B cell (primary cell): ENCODE results near the gene PAX2. TPM values are rescaled to one million over a fixed set of nuclear protein-coding genes. Genes with fewer than 3 reads are reported as not detected.

Source experiments
- ATAC-seq: fragments of 200-7000 bp; cut with Tn5 transposase; one replicate; pipeline ENCODE4 v1.10.0; 2021; ENCODE audit warnings: low read depth, mild to moderate bottlenecking, moderate number of reproducible peaks, moderate library complexity
- CTCF ChIA-PET: fragments of 350-600 bp; sonication (Branson Sonifier 250); formaldehyde crosslinking; loops from one replicate; lab custom pipeline; 2021; ENCODE audit warnings: antibody characterized with exemption, inconsistent platforms; lab: Charles Lee
- POLR2A ChIA-PET: fragments of 350-600 bp; sonication (Branson Sonifier 250); formaldehyde crosslinking; loops from one replicate; lab custom pipeline; 2021; ENCODE audit warnings: antibody characterized with exemption; lab: Charles Lee
- DNase-seq: peaks from one replicate; pipeline ENCODE4 v3.0.0; 2013
- H2AFZ ChIP-seq: 2 replicates; pipeline ENCODE4 v1.6.1; 2012; ENCODE audit warnings: mild to moderate bottlenecking, low read depth, low read length; ENCODE audit not compliant: insufficient read depth, poor library complexity, severe bottlenecking
- H3K27ac ChIP-seq, 2 donors: 1 replicate in 1 of 2; 2 replicates in 1 of 2; pipeline ENCODE4 v1.5.1; 2012 to 2013; ENCODE audit warnings: low read length in 2 of 2, mild to moderate bottlenecking in 2 of 2, moderate library complexity in 1 of 2
- H3K27me3 ChIP-seq, 4 experiments: fragments of 200-600 bp in 1 of 4; sonication (generic) in 1 of 4; replicated peaks in 1 of 4; 1 replicate in 2 of 4; 2 replicates in 2 of 4; pipeline versions ENCODE4 v1.6.1 to v1.7.0; 2013 to 2016; ENCODE audit warnings: low read length in 3 of 4, mild to moderate bottlenecking in 2 of 4, mixed read lengths in 1 of 4, moderate library complexity in 1 of 4; ENCODE audit not compliant: insufficient read depth in 4 of 4, control insufficient read depth in 3 of 4; ENCODE audit errors: control extremely low read depth in 1 of 4
- H3K36me3 ChIP-seq, 2 experiments: replicated peaks in 1 of 2; 1 replicate in 1 of 2; 2 replicates in 1 of 2; pipeline versions ENCODE4 v1.6.1 to v1.7.1; 2013; ENCODE audit warnings: low read length in 1 of 2; ENCODE audit not compliant: insufficient read depth in 2 of 2, control insufficient read depth in 1 of 2; ENCODE audit errors: control extremely low read depth in 1 of 2, extremely low read depth in 1 of 2
- H3K4me1 ChIP-seq, 2 donors: fragments of 200-600 bp in 1 of 2; sonication (generic) in 1 of 2; 1 replicate in 1 of 2; 2 replicates in 1 of 2; pipeline versions ENCODE4 v1.5.1 to v1.6.1; 2013 to 2017; ENCODE audit warnings: low read length in 2 of 2; ENCODE audit not compliant: control insufficient read depth in 2 of 2, insufficient read depth in 2 of 2
- H3K4me2 ChIP-seq: replicated peaks from 2 replicates; pipeline ENCODE3; 2012; ENCODE audit warnings: mild to moderate bottlenecking, low read depth, low read length; ENCODE audit not compliant: poor library complexity, severe bottlenecking
- H3K4me3 ChIP-seq, 5 experiments: fragments of 200-600 bp in 1 of 5; sonication (generic) in 1 of 5; 1 replicate in 3 of 5; 2 replicates in 2 of 5; pipeline versions ENCODE4 v1.5.1 to v1.7.0; 2011 to 2016; ENCODE audit warnings: low read length in 4 of 5, mild to moderate bottlenecking in 4 of 5, low read depth in 2 of 5, control low read depth in 1 of 5, moderate library complexity in 1 of 5; ENCODE audit not compliant: insufficient read depth in 1 of 5; ENCODE audit errors: control extremely low read depth in 1 of 5, extremely low read depth in 1 of 5
- H3K79me2 ChIP-seq: fragments of 200-600 bp; sonication (generic); one replicate; pipeline ENCODE4 v1.6.0; 2016; ENCODE audit warnings: low read length; ENCODE audit not compliant: control insufficient read depth, insufficient read depth
- H3K9ac ChIP-seq: fragments of 200-600 bp; sonication (generic); 2 replicates; pipeline ENCODE4 v1.6.1; 2017; ENCODE audit warnings: mild to moderate bottlenecking, low read length, moderate library complexity
- H3K9me3 ChIP-seq, 3 donors: one replicate each; pipeline versions ENCODE4 v1.6.1 to v1.7.1; 2013; ENCODE audit warnings: low read length in 2 of 3; ENCODE audit not compliant: control insufficient read depth in 2 of 3, insufficient read depth in 1 of 3; ENCODE audit errors: control extremely low read depth in 1 of 3
- H4K20me1 ChIP-seq: 2 replicates; pipeline ENCODE4 v1.6.0; 2012; ENCODE audit warnings: mild to moderate bottlenecking, low read length; ENCODE audit not compliant: insufficient read depth, control insufficient read depth, poor library complexity, severe bottlenecking
- H3K27ac Mint-ChIP-seq: one replicate; pipeline ENCODE4 v1.8.0; 2021; ENCODE audit warnings: mixed read lengths
- H3K27me3 Mint-ChIP-seq: one replicate; pipeline ENCODE4 v1.8.0; 2021; ENCODE audit warnings: mixed read lengths
- H3K4me1 Mint-ChIP-seq: one replicate; pipeline ENCODE4 v1.8.0; 2021; ENCODE audit warnings: mixed read lengths
- H3K4me3 Mint-ChIP-seq: one replicate; pipeline ENCODE4 v1.8.0; 2021; ENCODE audit warnings: mixed read lengths
- H3K9me3 Mint-ChIP-seq: one replicate; pipeline ENCODE4 v1.8.0; 2022; ENCODE audit warnings: mixed read lengths; ENCODE audit not compliant: insufficient read depth
- CTCF ChIP-seq: fragments of 200-600 bp; IDR thresholded peaks from one replicate; pipeline ENCODE4 v1.8.0; 2022; ENCODE audit warnings: antibody characterized with exemption, mild to moderate bottlenecking
- EZH2 ChIP-seq: IDR thresholded peaks from 2 replicates; pipeline ENCODE4 v1.6.1; 2012; ENCODE audit warnings: borderline replicate concordance, low read depth, mild to moderate bottlenecking, moderate library complexity, low read length; ENCODE audit not compliant: insufficient read depth, poor library complexity, severe bottlenecking
- WGBS: methylation state at CpG from one replicate; pipeline ENCODE4 v1.1.5; 2013; ENCODE audit warnings: missing lambda C conversion rate; ENCODE audit not compliant: insufficient coverage; 5-methylcytosine and 5-hydroxymethylcytosine counted together
- intact Hi-C: fragments of 100-400 bp; cut with micrococcal nuclease; formaldehyde crosslinking; loops from one replicate; pipeline ENCODE4 v1.10.0; 2022
- polyA plus RNA-seq: library from polyadenylated mRNA; depleted of rRNA; stranded (reverse); fragments of >200 nt; gene quantifications from 2 replicates; pipeline ENCODE4 v1.2.3, GENCODE V29; 2012
- total RNA-seq, 2 donors: library from RNA; stranded (reverse); fragments of 120-200 nt in 1 of 2; gene quantifications; 1 replicate in 1 of 2; 2 replicates in 1 of 2; pipeline versions ENCODE4 v1.2.3 to v1.2.4, GENCODE V29; 2013 to 2022

The PAX2 gene
- total and polyA plus RNA-seq, 2 donors (not counting 1 experiment from before 2014, with no cell fraction given): 0.12 TPM; not detected in 1

- Histone ChIP-seq H2AFZ (no peak overlapping the region), H3K9ac (no peak overlapping the region), H3K36me3 (no peaks in the 10 kb centered on the region), H3K27ac (no peak overlapping the region), H3K9me3 (peaks cover 0 to 22% (median 0%) of the 10 kb centered on the region in 3 donors), H3K4me3 (no peak overlapping the region), H3K4me1 (peaks cover 42 to 46% of the 10 kb centered on the region in 2 donors), H4K20me1 (no peaks in the 10 kb centered on the region), H3K27me3 (peaks cover 0 to 93% (median 49%) of the 10 kb centered on the region in 4 experiments), H3K4me2 (no peak overlapping the region), H3K79me2 (no peaks in the 10 kb centered on the region)
- intact Hi-C loops: no loop called here
- no peak for ATAC-seq
- peaks cover 46% of the 10 kb centered on the region for H3K4me1 Mint-ChIP-seq
- ChIA-PET POLR2A (no interaction called here), CTCF (no interaction called here)
- no peak overlapping the region for H3K4me3 Mint-ChIP-seq
- H3K27me3 Mint-ChIP-seq: peaks cover 83% of the 10 kb centered on the region
- WGBS: 95% methylated on average over 3 of the region's 6 CpGs
- H3K9me3 Mint-ChIP-seq: no peaks in the 10 kb centered on the region
- H3K27ac Mint-ChIP-seq: no peak overlapping the region
- TF ChIP-seq CTCF (no peak), EZH2 (no peak)
- DNase-seq: no peak
Observed at GRCh38 chr10:100733329-100733728, 12.1 kb upstream of the PAX2 start.

GRCh38 chr10:100734295-100735086, 10.9 kb upstream of the PAX2 start:
- H3K4me3 ChIP-seq: no peak overlapping the region
- H3K4me1 Mint-ChIP-seq: peaks cover 37% of the 10 kb centered on the region
- no peaks in the 10 kb centered on the region for H3K36me3 ChIP-seq
- CTCF ChIA-PET: no interaction called here
- no peak overlapping the region for H3K4me3 Mint-ChIP-seq
- DNase-seq (no peak), ATAC-seq (no peak)
- no peaks in the 10 kb centered on the region for H3K9me3 Mint-ChIP-seq
- no peaks in the 10 kb centered on the region for H4K20me1 ChIP-seq
- peaks cover 79% of the 10 kb centered on the region for H3K27me3 Mint-ChIP-seq
- no peak overlapping the region for H3K27ac ChIP-seq
- POLR2A ChIA-PET: no interaction called here
- intact Hi-C loops: no loop called here
- H3K4me1 ChIP-seq: peaks cover 40 to 46% of the 10 kb centered on the region in 2 donors
- no peak overlapping the region for H3K4me2 ChIP-seq
- H3K9ac ChIP-seq: no peak overlapping the region
- H3K9me3 ChIP-seq: peaks cover 0 to 30% (median 0%) of the 10 kb centered on the region in 3 donors
- no peak overlapping the region for H3K27ac Mint-ChIP-seq
- TF ChIP-seq EZH2 (no peak), CTCF (no peak)
- H3K79me2 ChIP-seq: no peaks in the 10 kb centered on the region
- H2AFZ ChIP-seq: no peak overlapping the region
- 81% methylated on average over 5 of the region's 7 CpGs for WGBS
- H3K27me3 ChIP-seq: peaks cover 0 to 93% (median 48%) of the 10 kb centered on the region in 4 experiments
